MM.1S (cell line): ENCODE measurements around the gene MYL9.
A peak's percentile ranks its signal among the peaks of the same experiment; 100 is the strongest.

Source experiments
- DNase-seq: peaks from one replicate; pipeline ENCODE4 v3.0.0-alpha.2; 2015
- H2AFZ ChIP-seq: fragments of 300-600 bp; sonication (generic); 2 replicates; pipeline ENCODE4 v1.6.0; 2016; ENCODE audit warnings: antibody characterized with exemption, low read length
- H3F3A ChIP-seq: fragments of 300-600 bp; sonication (generic); 2 replicates; pipeline ENCODE4 v1.6.1; 2016; ENCODE audit warnings: mild to moderate bottlenecking, antibody characterized with exemption, low read length, moderate library complexity, mixed read lengths; ENCODE audit not compliant: insufficient read depth
- H3K27ac ChIP-seq: fragments of 300-600 bp; sonication (generic); 2 replicates; pipeline ENCODE4 v1.5.1; 2016; ENCODE audit warnings: mild to moderate bottlenecking, low read length
- H3K27me3 ChIP-seq: fragments of 300-600 bp; sonication (generic); replicated peaks from 2 replicates; pipeline ENCODE4 v1.6.0; 2016; ENCODE audit warnings: low read length; ENCODE audit not compliant: insufficient read depth
- H3K36me3 ChIP-seq: fragments of 300-600 bp; sonication (generic); replicated peaks from 2 replicates; pipeline ENCODE4 v1.6.1; 2016; ENCODE audit warnings: mild to moderate bottlenecking, low read length, mixed read lengths; ENCODE audit not compliant: insufficient read depth
- H3K4me1 ChIP-seq: fragments of 300-600 bp; sonication (generic); 2 replicates; pipeline ENCODE4 v1.6.1; 2016; ENCODE audit warnings: low read length, mixed read lengths
- H3K4me2 ChIP-seq: fragments of 300-600 bp; sonication (generic); 2 replicates; pipeline ENCODE4 v1.6.0; 2016; ENCODE audit warnings: low read depth, low read length
- H3K4me3 ChIP-seq: fragments of 300-600 bp; sonication (generic); 2 replicates; pipeline ENCODE4 v1.5.1; 2016; ENCODE audit warnings: low read length, mixed read lengths
- H3K79me2 ChIP-seq: fragments of 300-600 bp; sonication (generic); 2 replicates; pipeline ENCODE4 v1.6.1; 2016; ENCODE audit warnings: mixed run types, low read length, mixed read lengths
- H3K9ac ChIP-seq: fragments of 300-600 bp; sonication (generic); 2 replicates; pipeline ENCODE4 v1.6.1; 2016; ENCODE audit warnings: low read length, mixed read lengths
- H3K9me2 ChIP-seq: fragments of 300-600 bp; sonication (generic); replicated peaks from 2 replicates; pipeline ENCODE4 v1.6.1; 2016; ENCODE audit warnings: mild to moderate bottlenecking, low read length, mixed read lengths; ENCODE audit not compliant: insufficient read depth
- H3K9me3 ChIP-seq: fragments of 300-600 bp; sonication (generic); replicated peaks from 2 replicates; pipeline ENCODE4 v1.6.1; 2016; ENCODE audit warnings: mild to moderate bottlenecking, low read length, mixed read lengths; ENCODE audit not compliant: insufficient read depth
- H4K20me1 ChIP-seq: fragments of 300-600 bp; sonication (generic); 2 replicates; pipeline ENCODE4 v1.6.1; 2016; ENCODE audit warnings: mild to moderate bottlenecking, low read length, moderate library complexity, mixed read lengths; ENCODE audit not compliant: insufficient read depth
- EZH2 ChIP-seq: fragments of 300-600 bp; sonication (generic); optimal IDR thresholded peaks from 2 replicates; pipeline ENCODE3; 2017; ENCODE audit warnings: low read depth, mild to moderate bottlenecking, antibody characterized with exemption, low read length, mixed read lengths
- EZH2phosphoT487 ChIP-seq: fragments of 300-600 bp; sonication (generic); IDR thresholded peaks from 2 replicates; pipeline ENCODE4 v1.6.1; 2018; ENCODE audit warnings: antibody characterized with exemption, low read length
- TF ChIP-seq, protein P1 (sequence below): fragments of 300-600 bp; sonication (generic); IDR thresholded peaks from 2 replicates; pipeline ENCODE4 v1.5.1; 2016; ENCODE audit warnings: antibody characterized with exemption, low read length, mixed read lengths

The MYL9 gene

DNA sequence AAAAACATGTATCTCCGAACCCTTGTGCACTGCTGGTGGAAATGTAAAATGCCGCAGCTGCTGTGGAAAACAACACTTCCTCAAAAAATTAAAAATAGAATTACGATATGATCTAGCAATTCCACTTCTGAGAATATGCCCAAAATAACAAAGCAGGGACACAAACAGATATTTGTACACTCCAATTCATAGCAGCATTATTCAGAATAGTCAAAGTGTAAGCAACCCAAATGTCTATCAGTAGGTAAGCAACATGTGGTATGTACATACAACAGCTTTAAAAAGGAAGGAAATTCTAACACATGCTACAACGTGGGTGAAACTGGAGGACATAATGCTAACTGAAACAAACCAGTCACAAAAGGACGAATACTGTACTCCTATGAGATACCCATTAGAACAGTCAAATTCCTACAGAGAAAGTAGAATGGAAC lies 58.6 kb downstream of the MYL9 start:
- Histone ChIP-seq H3K27me3 (no peaks in the 10 kb centered on the region), H2AFZ (no peak overlapping the region), H3K9me2 (no peaks in the 10 kb centered on the region), H3K27ac (peak overlapping the region; percentile 4; the same call in 1 of the 2 replicates), H4K20me1 (no peaks in the 10 kb centered on the region), H3K4me1 (peaks cover 17% of the 10 kb centered on the region), H3K9me3 (no peaks in the 10 kb centered on the region), H3K4me3 (no peak overlapping the region), H3K9ac (no peak overlapping the region), H3F3A (peaks cover 26% of the 10 kb centered on the region), H3K4me2 (no peak overlapping the region), H3K36me3 (no peaks in the 10 kb centered on the region), H3K79me2 (no peaks in the 10 kb centered on the region)
- DNase-seq, result no peak
- TF ChIP-seq EZH2, result no peak
- TF ChIP-seq, protein P1, sequence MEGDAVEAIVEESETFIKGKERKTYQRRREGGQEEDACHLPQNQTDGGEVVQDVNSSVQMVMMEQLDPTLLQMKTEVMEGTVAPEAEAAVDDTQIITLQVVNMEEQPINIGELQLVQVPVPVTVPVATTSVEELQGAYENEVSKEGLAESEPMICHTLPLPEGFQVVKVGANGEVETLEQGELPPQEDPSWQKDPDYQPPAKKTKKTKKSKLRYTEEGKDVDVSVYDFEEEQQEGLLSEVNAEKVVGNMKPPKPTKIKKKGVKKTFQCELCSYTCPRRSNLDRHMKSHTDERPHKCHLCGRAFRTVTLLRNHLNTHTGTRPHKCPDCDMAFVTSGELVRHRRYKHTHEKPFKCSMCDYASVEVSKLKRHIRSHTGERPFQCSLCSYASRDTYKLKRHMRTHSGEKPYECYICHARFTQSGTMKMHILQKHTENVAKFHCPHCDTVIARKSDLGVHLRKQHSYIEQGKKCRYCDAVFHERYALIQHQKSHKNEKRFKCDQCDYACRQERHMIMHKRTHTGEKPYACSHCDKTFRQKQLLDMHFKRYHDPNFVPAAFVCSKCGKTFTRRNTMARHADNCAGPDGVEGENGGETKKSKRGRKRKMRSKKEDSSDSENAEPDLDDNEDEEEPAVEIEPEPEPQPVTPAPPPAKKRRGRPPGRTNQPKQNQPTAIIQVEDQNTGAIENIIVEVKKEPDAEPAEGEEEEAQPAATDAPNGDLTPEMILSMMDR, result no peak
- no peak for TF ChIP-seq EZH2phosphoT487
